Measurements from ENCODE around the gene DISP2.

- TF ChIP-seq REST (IDR thresholded peaks at IDR 0.05; ENCODE audit: insufficient read depth in 1 of 2, low read depth in 2 of 2, low read length in 1 of 2) (no peak), CTCF (IDR thresholded peaks at IDR 0.05) (no peak), POLR2AphosphoS5 (IDR thresholded peaks at IDR 0.05; ENCODE audit: low read depth, low read length) (no peak)
Measured at GRCh38 chr15:40337597-40337996, 20.4 kb upstream of the DISP2 start.

Measured in Panc1 (cell line).